ENCODE measurements around the gene ADPGK. TPM values are rescaled to one million over a fixed set of nuclear protein-coding genes. Genes with fewer than 3 reads are reported as not detected.
A peak's percentile ranks its signal among the peaks of the same experiment; 100 is the strongest.

Gene ADPGK
- total RNA-seq, 1 donor from 2014 or later, result 33.9 TPM

GRCh38 chr15:72786676-72787345 lies 3.3 kb upstream of the ADPGK start:
- no peak overlapping the region for H3K4me3 ChIP-seq (ENCODE audit: low read depth, low read length)
- TF ChIP-seq CTCF (IDR thresholded peaks at IDR 0.05; ENCODE audit: insufficient read depth, low read length, poor library complexity, severe bottlenecking), result no peak
- DNase-seq (ENCODE audit: low read depth), result no peak
- H3K27me3 ChIP-seq (ENCODE audit: control insufficient read depth, insufficient read depth, low read length), result no peaks in the 10 kb centered on the region
- H3K36me3 ChIP-seq (ENCODE audit: control insufficient read depth, insufficient read depth, low read length), result no peaks in the 10 kb centered on the region

- DNase-seq (ENCODE audit: low read depth), result no peak
- Histone ChIP-seq H3K27me3 (ENCODE audit: control insufficient read depth, insufficient read depth, low read length) (no peaks in the 10 kb centered on the region), H3K36me3 (ENCODE audit: control insufficient read depth, insufficient read depth, low read length) (no peaks in the 10 kb centered on the region), H3K4me3 (ENCODE audit: low read depth, low read length) (no peak overlapping the region)
- no peak for TF ChIP-seq CTCF (IDR thresholded peaks at IDR 0.05; ENCODE audit: insufficient read depth, low read length, poor library complexity, severe bottlenecking)
Observed at GRCh38 chr15:72786242-72786641, 2.7 kb upstream of the ADPGK start.

GRCh38 chr15:72785841-72786240 lies 2.3 kb upstream of the ADPGK start:
- no peak for TF ChIP-seq CTCF (IDR thresholded peaks at IDR 0.05; ENCODE audit: insufficient read depth, low read length, poor library complexity, severe bottlenecking)
- Histone ChIP-seq H3K27me3 (ENCODE audit: control insufficient read depth, insufficient read depth, low read length) (no peaks in the 10 kb centered on the region), H3K36me3 (ENCODE audit: control insufficient read depth, insufficient read depth, low read length) (no peaks in the 10 kb centered on the region), H3K4me3 (ENCODE audit: low read depth, low read length) (no peak overlapping the region)
- DNase-seq (ENCODE audit: low read depth), result no peak

- no peaks in the 10 kb centered on the region for H3K36me3 ChIP-seq (ENCODE audit: control insufficient read depth, insufficient read depth, low read length)
- no peak for DNase-seq (ENCODE audit: low read depth)
- no peak overlapping the region for H3K4me3 ChIP-seq (ENCODE audit: low read depth, low read length)
Observed at GRCh38 chr15:72785432-72785831, 1.9 kb upstream of the ADPGK start.

GRCh38 chr15:72784456-72784876 lies 908 bp upstream of the ADPGK start:
- DNase-seq (ENCODE audit: low read depth), result no peak
- Histone ChIP-seq H3K27me3 (ENCODE audit: control insufficient read depth, insufficient read depth, low read length) (no peaks in the 10 kb centered on the region), H3K36me3 (ENCODE audit: control insufficient read depth, insufficient read depth, low read length) (no peaks in the 10 kb centered on the region), H3K4me3 (ENCODE audit: low read depth, low read length) (peak overlapping the region; percentile 84)
- no peak for TF ChIP-seq CTCF (IDR thresholded peaks at IDR 0.05; ENCODE audit: insufficient read depth, low read length, poor library complexity, severe bottlenecking)

More at GRCh38 chr15:72785432-72785831, 1.9 kb upstream of the ADPGK start:
- H3K27me3 ChIP-seq (ENCODE audit: control insufficient read depth, insufficient read depth, low read length), result no peaks in the 10 kb centered on the region
- TF ChIP-seq CTCF (IDR thresholded peaks at IDR 0.05; ENCODE audit: insufficient read depth, low read length, poor library complexity, severe bottlenecking), result no peak
